ENCODE results near the gene LPP.
"Not testable (repeated sequence)": the region's sequence is repeated elsewhere in the genome, so short reads cannot be mapped to it uniquely, and the experiment has no call there.

LPP gene

DNA sequence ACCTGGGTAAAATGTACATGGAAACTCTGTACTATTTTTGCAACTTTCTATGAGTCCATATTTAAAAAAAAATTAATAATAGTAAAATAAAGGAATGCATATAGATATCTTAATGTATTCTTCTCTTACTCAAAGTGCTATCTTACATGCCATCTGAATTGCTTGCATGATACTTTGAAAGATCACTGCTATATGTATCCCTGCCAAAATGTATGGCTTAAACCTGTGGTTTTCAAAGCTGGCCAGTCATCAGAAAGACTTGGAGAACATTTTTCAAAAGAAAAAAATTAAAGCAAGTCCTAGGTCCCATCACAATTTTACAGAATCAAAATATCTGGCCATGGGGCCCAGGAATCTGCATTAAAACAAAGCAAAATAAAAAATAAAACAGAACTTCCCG lies 262.1 kb downstream of the LPP start:
- DNase-seq, result no peak

DNA sequence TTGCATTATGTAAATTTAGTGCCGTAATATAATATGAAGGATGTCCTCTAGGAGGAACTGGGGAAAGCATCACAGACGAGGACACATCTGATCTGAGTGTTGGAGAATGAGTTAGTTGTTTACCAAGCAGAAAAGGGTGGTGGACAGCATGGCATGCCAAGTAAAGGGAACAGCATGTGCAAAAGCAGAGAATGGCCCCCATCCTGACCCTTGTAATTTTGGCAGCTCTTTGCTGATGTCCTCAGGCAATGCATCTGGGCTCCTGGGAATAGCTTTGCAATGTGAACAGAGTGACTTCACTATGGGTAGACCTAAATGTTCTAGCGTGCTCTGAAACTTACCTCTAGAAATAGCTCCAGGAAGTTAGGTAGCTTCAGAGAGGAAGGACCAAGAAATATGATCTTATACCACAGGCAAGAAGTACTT lies 263.3 kb downstream of the LPP start:
- DNase-seq, result no peak

DNA sequence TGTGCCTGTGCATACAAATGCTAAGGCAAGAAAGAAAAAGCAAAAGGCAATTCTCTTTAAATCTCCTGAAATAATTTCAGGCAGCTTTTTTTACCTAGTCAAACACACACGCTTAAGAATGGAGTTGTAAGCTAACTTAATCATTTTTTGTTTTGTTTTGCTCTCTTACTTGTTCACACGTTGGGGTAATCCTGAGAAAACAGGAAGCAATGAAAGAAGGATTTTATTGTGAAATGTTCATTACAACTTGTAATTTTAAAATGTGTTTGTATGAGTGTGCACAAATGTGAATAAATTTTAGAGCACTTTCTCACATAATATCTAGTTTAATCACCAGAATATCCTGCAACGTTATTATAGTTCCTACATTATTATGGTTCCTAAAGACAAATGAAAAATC lies 263.8 kb downstream of the LPP start:
- DNase-seq, result no peak

DNA sequence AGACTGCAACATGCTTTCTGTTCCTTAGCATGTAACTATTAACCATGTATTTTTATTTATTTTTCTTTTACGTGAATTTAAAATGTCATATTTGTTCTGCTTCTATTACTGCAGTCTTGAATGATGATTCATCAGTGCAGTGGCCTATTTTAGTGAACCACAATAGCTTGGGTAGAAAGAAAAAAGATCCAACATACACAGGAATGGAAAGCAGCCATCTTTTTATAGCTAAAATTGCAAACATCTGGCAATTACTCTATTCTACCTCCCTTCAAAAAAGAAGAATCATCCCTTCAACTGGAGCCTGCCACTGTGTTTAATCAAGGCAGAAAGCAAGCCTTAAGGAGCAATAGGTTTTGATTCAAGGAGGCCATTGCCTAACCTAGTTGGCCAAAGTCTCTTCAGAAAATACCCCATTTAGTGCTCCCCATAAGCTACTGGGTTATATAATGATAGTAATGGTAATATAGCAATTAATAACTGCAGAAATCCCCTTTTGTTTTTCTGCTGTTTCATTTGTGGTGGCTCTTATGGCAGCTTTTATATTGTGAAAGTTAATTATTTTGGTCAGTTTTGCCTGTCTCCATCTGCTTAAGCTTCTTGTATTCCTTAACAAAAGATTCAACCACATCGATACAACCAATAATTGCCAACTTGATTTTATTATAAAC lies 267.3 kb downstream of the LPP start:
- DNase-seq, result no peak

DNA sequence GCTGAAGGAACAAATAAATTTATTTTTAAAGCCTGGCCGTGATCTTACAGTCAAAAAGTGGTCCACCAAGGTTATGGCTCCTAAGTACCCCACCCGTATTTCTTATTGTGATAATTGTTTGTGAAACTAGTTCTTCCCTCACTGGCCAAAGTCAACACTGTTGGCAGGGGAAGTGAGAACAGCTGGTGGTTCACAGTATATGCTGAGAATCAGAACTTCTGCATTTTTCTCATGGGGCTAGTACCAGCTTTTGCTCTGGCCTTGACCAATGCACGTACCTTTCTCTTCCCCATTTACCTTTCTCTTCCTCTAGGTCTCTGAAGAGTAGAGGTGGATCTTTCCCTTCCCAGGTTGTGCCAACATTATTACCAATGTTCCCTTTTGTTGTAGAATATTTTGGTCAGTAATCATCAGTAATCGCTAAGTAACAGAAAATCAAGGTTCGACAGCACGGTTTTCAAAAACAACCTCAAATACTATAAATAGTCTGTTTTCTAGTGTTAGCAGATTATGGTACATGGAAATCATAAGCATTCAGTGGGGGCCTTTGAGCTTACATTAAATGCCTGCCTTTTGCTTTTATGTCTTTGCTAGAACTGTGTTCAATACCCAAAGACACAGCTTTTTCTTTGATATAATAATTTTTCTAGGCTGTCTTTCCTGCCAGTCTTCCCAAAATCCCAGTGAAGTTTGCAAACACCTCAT lies 268.0 kb downstream of the LPP start:
- DNase-seq, result no peak

DNA sequence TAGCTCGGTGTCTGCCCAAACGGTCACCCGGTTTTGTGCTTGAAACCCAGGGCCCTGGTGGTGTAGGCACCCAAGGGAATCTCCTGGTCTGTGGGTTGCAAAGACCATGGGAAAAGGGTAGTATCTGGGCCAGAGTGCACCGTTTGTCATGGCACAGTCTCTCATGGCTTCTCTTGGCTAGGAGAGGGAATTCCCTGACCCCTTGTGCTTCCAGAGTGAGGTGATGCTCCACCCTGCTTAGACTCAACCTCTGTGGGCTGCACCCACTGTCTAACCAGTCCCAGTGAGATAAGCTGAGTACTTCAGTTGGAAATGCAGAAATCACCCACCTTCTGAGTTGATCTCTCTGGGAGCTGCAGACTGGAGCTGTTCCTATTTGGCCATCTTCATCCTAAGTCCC lies 274.0 kb downstream of the LPP start:
- DNase-seq, result not testable (repeated sequence)

DNA sequence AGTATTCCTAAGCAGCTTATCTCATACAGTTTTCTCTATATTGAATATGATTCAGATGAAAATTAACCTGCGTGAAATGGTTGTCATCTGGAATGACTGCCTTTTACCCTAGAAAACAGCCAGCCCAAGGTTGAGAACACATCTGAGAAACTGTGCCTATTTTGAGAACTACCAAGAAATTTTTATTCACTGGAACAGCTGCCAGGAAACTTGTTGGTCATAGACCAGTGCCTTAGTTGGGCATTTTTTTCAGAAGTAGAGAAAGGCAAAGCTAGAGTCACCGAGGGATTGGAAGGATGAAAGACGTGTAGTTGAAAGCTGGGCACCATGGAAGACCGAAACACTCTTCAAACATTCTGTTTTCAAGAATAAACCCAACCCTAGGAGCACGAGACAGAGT lies 277.1 kb downstream of the LPP start:
- DNase-seq, result no peak

DNA sequence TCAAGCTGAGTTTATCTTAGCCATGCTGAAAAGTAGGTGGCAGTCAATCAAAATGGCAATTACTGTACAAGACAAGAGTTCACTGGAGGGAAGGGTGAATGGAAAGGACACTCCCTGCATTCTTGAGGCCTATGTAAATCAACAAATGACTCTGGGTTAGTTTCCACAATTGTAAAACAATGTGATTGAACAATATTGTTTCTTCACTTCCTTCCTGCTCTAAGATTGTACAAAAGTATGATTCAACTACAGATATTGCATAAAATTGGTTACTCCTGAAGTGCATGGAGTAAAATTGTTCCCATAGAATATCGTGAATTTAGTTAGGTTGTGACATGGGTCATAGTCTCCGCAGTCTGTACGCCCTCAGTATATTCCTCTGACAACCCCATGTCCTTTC lies 277.6 kb downstream of the LPP start:
- DNase-seq, result no peak

DNA sequence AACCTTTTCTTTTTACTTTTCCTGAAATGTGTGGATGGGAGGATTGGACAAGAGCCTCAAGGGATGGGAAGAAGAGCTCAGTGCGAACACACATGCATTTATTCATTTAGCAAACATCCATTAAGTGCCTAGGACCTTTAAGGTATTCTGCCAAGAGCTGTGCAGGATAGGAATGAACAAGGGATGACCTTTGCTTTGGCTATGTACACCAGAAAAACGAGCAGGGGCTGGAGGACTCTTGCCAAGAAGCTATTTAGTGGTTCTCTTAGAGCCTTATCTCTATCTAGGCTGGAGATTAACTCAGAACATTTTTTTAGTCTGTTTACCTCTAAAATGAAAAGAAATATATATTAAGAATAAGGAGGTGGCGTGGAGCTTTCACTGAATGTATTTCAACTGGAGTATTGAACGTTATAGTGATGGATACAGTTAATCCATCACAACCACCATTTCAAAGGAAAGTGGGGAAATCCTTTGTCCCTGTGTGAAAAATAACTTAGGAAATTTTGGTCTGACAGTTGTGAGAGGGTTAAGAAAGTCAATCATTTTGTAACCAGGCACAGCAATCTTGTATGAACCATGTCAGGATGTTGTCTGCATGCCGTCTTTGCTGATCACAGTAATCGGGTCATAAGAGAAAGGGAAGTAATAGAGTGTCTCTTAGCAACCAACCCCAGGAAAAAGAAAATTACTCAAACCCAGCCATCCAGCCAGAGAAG lies 279.0 kb downstream of the LPP start:
- no peak for DNase-seq

DNA sequence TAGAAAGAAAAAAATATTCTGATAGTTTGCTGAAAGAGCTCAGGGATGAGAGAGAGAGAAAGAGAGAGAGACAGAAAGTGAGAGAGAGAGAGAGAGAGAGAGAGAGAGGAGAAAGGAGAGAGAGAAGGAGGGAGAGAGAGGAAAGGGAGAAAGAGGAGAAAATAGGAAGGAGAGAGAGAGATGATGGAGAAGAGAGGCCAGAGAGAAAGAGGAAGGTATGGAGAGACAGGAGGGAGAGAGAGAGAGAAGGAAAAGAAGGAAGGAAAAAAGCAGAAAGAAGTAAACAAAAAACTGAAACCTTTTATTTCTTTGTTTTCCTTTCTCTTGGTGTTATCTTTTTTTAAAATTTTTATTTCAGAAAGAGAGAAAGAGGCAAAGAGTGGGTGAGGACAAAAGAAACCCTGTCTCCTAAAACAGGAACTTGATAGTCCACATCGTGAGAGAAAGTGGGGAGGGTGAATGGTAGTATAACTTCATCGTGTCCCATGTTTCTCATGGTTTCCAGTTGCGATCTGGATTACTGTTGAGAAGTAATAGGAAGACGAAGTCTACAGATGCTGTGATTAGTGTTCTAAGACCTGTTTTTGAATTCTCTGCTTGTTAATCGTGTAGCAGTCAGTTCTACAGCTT lies 279.7 kb downstream of the LPP start:
- DNase-seq, result no peak

DNA sequence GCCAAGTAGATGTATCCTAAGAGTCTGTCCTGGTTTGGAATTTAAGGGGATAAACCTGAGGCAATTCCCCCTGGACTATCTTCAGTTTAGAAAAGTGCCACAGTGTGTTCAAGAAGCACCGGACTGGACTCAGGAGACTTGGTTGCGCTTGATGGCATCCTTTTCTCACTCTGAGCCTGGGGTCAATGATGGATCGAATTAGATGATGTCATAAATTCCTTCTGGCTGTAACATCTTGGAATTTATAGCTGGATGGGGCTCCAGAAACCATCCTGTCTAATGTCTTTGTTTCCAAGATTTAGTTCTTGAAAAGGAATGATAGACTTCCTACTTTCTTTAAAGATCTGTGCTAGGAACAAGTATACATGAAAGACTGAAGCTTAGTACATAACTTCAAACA lies 280.6 kb downstream of the LPP start:
- DNase-seq, result no peak

DNA sequence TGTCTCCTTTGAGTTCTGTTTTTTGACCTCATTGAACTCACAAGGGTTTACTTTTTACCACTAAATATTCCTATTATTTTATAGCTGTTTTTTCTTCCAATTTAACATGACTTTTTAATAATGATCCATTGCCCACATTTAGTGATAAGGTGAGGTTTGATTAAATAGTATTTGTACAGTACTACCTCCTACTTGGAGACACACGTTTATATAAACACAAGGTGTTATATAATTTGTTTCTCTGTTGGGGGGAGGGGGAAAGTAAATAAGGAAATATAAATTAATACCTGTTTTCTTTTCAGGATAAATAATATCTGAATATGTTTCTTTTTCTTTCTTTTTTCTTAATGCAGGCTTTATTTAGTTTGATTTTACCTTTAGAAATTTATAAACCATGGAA lies 281.3 kb downstream of the LPP start:
- no peak for DNase-seq

DNA sequence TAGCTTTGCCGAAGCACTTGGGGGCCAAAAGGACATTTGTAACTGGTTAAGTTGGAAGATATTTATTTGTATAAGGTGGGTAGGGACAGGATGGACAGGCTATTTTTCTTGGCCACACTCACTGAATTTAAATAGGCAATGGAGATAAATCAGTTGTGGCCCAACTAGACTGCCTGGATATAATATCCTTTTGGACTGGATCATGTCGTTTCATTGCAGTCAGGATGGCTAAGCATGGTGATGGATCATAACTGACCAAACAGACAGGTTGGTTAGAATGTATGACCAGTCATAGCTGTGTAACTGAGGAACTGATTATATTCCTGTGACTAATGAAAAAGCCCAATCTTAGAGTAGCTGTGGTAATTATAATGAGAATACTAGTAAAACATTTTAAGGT lies 284.0 kb downstream of the LPP start:
- no peak for DNase-seq

DNA sequence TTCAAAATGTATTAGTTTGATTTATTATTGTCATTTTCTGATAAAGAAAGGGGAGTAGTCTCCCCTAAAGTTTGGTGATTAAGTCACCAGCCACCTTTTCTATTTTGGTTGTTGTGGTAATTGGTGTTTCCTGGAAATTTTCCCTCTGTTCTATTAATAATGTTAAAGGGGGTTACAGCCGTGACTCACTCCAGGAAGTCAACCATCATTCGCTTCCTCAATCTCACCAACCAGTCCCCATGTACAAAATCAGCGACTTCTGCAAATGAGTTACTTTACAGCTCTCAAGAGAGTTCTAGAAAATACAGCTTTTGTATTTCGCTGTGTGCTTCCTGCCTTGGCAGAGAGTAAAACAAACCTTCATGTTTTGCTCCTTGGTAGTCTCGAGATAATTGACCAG lies 285.1 kb downstream of the LPP start:
- DNase-seq, result no peak

DNA sequence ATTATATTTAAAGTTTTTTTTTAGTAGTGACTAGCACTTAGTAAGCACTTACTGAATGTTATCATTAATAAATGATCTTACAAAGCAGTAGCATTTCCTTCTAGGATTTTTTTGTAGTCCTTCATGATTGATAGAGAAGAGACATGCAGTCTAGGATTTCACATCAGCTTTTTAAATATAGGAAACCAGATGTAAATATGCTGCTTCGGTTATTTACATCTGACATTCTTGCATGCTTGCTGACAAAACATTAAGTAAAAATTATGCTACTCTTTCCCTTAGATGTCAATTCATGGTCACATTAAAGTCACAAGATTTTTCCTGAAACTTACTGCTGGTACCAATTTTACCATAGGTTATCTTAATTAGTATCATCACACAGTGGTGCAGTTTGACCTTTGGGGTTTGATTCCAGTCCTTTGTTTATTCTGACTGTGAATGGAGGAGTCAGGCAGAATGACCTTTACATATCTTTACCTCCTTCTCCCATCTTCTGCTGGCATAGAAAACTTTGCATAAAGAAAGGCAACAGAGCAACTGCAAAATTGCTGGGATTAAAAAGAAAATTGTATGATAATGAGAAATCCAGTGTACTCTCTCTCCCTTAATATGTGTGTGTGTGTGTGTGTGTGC lies 286.5 kb downstream of the LPP start:
- no peak for DNase-seq

DNA sequence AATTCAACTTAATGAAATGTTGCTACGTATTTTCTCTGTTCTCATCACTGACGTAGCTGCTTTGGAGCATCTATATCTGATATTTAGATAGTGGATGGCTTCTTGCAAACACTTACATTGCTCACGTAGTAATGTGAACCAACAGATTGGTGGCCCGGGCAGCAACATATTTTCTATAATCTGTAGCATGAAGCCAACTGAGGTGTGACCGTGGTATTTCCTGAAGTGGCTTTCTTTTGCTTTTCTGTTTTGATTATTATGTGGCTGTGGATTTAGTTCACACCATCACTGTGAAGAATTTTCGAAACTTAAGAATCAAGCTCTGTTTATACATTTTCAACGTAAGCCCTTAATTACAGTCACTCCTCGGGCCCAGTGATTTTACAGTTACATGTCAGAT lies 288.5 kb downstream of the LPP start:
- no peak for DNase-seq

DNA sequence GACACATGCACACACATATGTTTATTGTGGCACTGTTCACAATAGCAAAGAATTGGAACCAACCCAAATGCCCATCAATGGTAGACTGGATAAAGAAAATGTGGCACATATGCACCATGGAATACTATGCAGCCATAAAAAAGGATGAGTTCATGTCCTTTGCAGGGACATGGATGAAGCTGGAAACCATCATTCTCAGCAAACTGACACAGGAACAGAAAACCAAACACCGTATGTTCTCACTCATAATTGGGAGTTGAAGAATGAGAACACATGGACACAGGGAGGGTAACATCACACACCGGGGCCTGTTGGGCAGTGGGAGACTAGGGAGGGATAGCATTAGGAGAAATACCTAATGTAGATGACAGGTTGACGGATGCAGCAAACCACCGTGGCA lies 291.2 kb downstream of the LPP start:
- not testable (repeated sequence) for DNase-seq

DNA sequence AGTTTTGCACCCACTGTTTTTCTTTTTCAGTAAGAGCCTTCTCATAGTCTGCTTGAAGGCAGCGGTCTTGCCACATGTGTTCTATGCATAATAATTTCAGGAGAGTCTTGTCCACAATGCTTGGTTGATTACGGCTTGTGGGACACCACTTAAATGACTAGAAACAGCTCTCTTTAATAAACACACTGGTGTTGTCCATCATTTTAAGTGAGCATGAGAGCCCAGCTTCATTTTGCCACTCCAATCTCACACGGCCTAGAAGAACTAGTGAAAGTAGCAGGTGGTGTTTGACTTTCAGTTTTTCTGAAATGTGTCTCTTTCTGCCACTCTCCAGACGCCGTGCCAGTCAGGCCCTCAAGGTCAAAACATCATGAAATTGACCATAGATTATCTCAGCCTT lies 292.1 kb downstream of the LPP start:
- DNase-seq, result no peak

DNA sequence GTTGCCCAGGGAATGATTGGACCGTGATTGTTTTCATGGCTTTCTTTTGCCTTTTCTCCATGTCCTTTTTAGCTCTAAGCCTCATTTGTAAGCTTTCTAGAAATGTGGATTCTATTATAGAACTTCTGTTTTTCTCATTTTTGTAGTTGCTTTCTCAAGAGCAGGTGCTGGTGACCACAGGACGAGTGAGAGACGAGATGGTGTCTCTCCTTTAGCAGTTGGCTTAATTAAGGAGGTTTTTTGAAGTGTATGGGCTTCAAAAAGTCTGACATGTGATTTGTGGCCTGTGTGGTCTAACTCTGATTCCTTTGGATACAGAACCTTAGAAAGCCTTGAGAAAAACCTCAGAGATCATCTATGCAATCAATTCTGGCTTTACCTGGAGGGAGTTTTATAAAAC lies 292.8 kb downstream of the LPP start:
- no peak for DNase-seq

DNA sequence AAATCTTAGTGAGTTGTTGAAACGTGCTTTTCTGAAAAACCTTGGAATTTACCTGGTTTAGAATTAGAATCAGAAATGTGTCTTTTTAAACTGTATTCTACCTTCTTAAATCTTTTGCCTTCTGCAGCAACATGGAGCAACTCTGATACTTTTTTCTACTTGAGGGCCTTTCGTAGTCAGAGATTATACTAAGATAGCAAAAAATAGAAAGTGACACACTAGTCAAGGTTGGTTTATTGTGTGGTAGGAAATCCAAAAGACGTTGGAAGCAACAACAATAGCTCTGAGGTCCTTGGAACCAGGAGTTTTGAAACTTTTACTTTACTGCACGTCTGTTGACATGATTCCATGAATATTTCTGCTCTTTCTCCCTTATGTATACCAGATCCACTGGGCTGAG lies 294.9 kb downstream of the LPP start:
- DNase-seq, result no peak

DNA sequence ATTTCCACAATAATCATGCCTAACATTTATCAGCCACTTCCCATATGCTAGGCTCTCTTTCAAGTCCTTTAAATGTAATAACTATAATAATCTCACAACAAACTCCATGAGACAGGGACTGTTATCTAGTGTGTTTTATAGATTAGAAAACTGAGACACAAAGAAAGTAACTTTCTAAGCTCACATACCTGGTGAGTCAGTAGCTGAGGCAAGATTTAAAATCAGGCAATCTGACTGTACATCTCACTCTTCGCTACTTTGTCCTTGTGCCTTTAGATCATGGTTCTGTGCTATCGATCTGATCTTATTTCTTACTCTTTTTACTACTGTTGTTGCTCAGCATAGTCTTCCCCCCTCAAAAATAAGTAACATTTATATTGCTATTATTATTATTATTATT lies 295.5 kb downstream of the LPP start:
- no peak for DNase-seq

DNA sequence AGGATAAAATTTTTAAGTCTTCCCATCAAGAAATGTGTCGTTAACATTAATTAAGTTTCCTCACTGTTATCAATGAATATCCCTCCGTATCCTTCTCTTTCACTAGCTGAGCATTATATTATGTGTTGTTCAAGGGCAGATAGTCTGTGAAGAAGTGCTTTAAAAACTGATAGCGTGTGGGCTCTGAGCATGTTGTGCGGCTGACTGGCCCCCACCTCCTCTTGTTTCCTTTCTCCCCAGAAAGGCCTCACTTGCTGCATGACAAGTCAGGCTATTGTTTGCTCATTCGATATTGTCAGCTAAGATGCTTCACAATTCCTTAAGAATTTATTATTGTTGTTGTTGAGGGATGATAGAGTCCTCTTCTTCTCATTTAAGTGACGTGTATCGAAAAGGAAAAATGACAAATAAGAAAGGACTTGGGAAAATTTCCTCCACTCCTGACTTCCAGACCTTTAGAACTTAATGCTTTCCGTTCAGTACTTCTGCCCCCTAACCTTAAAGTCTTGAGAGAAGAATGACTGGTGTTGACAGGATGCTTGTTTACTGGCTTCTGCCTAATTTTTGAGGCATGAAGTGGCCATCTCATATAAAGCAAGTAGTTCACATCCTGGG lies 298.3 kb downstream of the LPP start:
- no peak for DNase-seq

All from NCI-H2081 (cell line).